CD14-positive monocyte (primary cell): Measurements from ENCODE around the gene STARD5. TPM values are rescaled to one million over a fixed set of nuclear protein-coding genes. Genes with fewer than 3 reads are reported as not detected.

ENCODE experiments used
- DNase-seq, 3 donors: peaks; one replicate each; pipeline ENCODE4 v3.0.0-alpha.2; 2011 to 2022
- H2AFZ ChIP-seq: 2 replicates; pipeline ENCODE4 v1.6.0; 2012; ENCODE audit warnings: mild to moderate bottlenecking, low read depth, low read length, inconsistent platforms; ENCODE audit not compliant: insufficient read depth, poor library complexity, severe bottlenecking
- H3K27ac ChIP-seq, 2 donors: 1 replicate in 1 of 2; 2 replicates in 1 of 2; pipeline ENCODE4 v1.5.1; 2012 to 2013; ENCODE audit warnings: low read length in 2 of 2, control low read depth in 1 of 2, inconsistent platforms in 1 of 2, low read depth in 1 of 2, mild to moderate bottlenecking in 1 of 2
- H3K27me3 ChIP-seq, 2 donors: one replicate each; pipeline versions ENCODE4 v1.6.0 to v1.6.1; 2011 to 2013; ENCODE audit warnings: low read length in 2 of 2; ENCODE audit not compliant: control insufficient read depth in 2 of 2, insufficient read depth in 2 of 2
- H3K36me3 ChIP-seq, 2 donors: replicated peaks in 1 of 2; 1 replicate in 1 of 2; 2 replicates in 1 of 2; pipeline versions ENCODE4 v1.5.1 to v1.6.1; 2012 to 2013; ENCODE audit warnings: low read length in 2 of 2, control low read depth in 1 of 2, inconsistent platforms in 1 of 2, mild to moderate bottlenecking in 1 of 2; ENCODE audit not compliant: insufficient read depth in 2 of 2, control insufficient read depth in 1 of 2
- H3K4me1 ChIP-seq, 2 donors: 1 replicate in 1 of 2; 2 replicates in 1 of 2; pipeline versions ENCODE4 v1.5.1 to v1.6.1; 2012 to 2013; ENCODE audit warnings: low read length in 2 of 2, control low read depth in 1 of 2, inconsistent platforms in 1 of 2, mild to moderate bottlenecking in 1 of 2, moderate library complexity in 1 of 2; ENCODE audit not compliant: insufficient read depth in 2 of 2, control insufficient read depth in 1 of 2
- H3K4me2 ChIP-seq: replicated peaks from 2 replicates; pipeline ENCODE3; 2012; ENCODE audit warnings: low read length, moderate library complexity, mild to moderate bottlenecking; ENCODE audit not compliant: poor library complexity, severe bottlenecking; ENCODE audit errors: extremely low read depth
- H3K4me3 ChIP-seq, 3 experiments: fragments of 200-600 bp in 1 of 3; sonication (generic) in 1 of 3; replicated peaks in 1 of 3; 1 replicate in 2 of 3; 2 replicates in 1 of 3; pipeline ENCODE4 v1.5.1; 2011 to 2013; ENCODE audit warnings: low read length in 3 of 3, mild to moderate bottlenecking in 3 of 3, control low read depth in 2 of 3, low read depth in 2 of 3, inconsistent platforms in 1 of 3, moderate library complexity in 1 of 3
- H3K79me2 ChIP-seq: 2 replicates; pipeline ENCODE4 v1.6.0; 2012; ENCODE audit warnings: mild to moderate bottlenecking, control low read depth, inconsistent platforms, low read length, moderate library complexity; ENCODE audit not compliant: insufficient read depth
- H3K9ac ChIP-seq: 2 replicates; pipeline ENCODE4 v1.6.0; 2017; ENCODE audit warnings: low read length, mild to moderate bottlenecking; ENCODE audit not compliant: insufficient read depth, poor library complexity, severe bottlenecking
- H3K9me3 ChIP-seq, 2 donors: replicated peaks in 1 of 2; 1 replicate in 1 of 2; 2 replicates in 1 of 2; pipeline versions ENCODE4 v1.5.1 to v1.6.1; 2012 to 2013; ENCODE audit warnings: low read length in 2 of 2, control low read depth in 1 of 2; ENCODE audit not compliant: control insufficient read depth in 1 of 2, insufficient read depth in 1 of 2
- H4K20me1 ChIP-seq: 2 replicates; pipeline ENCODE4 v1.6.0; 2012; ENCODE audit warnings: mild to moderate bottlenecking, low read length, control low read depth, moderate library complexity; ENCODE audit not compliant: insufficient read depth
- H3K27ac Mint-ChIP-seq, 7 donors: one replicate each; pipeline ENCODE4 v1.8.0; 2020; ENCODE audit warnings: mild to moderate bottlenecking in 7 of 7, mixed read lengths in 7 of 7, moderate library complexity in 6 of 7, inconsistent platforms in 2 of 7
- H3K27me3 Mint-ChIP-seq, 3 donors: one replicate each; pipeline ENCODE4 v1.8.0; 2021 to 2022; ENCODE audit warnings: low read depth in 3 of 3, mild to moderate bottlenecking in 3 of 3, mixed read lengths in 3 of 3, moderate library complexity in 3 of 3, inconsistent platforms in 1 of 3
- H3K36me3 Mint-ChIP-seq, 2 donors: one replicate each; pipeline ENCODE4 v1.8.0; 2020; ENCODE audit warnings: mixed read lengths in 2 of 2, inconsistent platforms in 1 of 2, mild to moderate bottlenecking in 1 of 2
- H3K4me1 Mint-ChIP-seq: one replicate; pipeline ENCODE4 v1.8.0; 2020; ENCODE audit warnings: mild to moderate bottlenecking, mixed read lengths
- H3K4me3 Mint-ChIP-seq, 2 donors: one replicate each; pipeline ENCODE4 v1.8.0; 2020; ENCODE audit warnings: mild to moderate bottlenecking in 2 of 2, mixed read lengths in 2 of 2, moderate library complexity in 1 of 2
- H3K9me3 Mint-ChIP-seq, 7 donors: one replicate each; pipeline ENCODE4 v1.8.0; 2020 to 2022; ENCODE audit warnings: mixed read lengths in 7 of 7, mild to moderate bottlenecking in 6 of 7, moderate library complexity in 6 of 7, inconsistent platforms in 2 of 7
- WGBS: methylation state at CpG from one replicate; pipeline ENCODE4 v1.1.5; 2013; ENCODE audit warnings: missing lambda C conversion rate; ENCODE audit not compliant: insufficient coverage; 5-methylcytosine and 5-hydroxymethylcytosine counted together
- intact Hi-C, 2 donors: fragments of 100-400 bp; cut with micrococcal nuclease; formaldehyde crosslinking; loops; one replicate each; pipeline versions ENCODE4 v1.15.0 to v1.15.1; 2023
- polyA plus RNA-seq, 3 donors: library from polyadenylated mRNA; depleted of rRNA in 1 of 3; unstranded in 2 of 3; stranded (reverse) in 1 of 3; fragments of 300-500 nt in 2 of 3; fragments of >200 nt in 1 of 3; fragmentation: Illumina TruSeq in 2 of 3; gene quantifications; 1 replicate in 2 of 3; 2 replicates in 1 of 3; pipeline ENCODE4 v1.2.3, GENCODE V29; 2012 to 2021
- TF ChIP-seq, protein P1 (sequence below): fragments of 200-600 bp; IDR thresholded peaks from one replicate; pipeline ENCODE4 v1.8.0; 2022; ENCODE audit warnings: antibody characterized with exemption, mild to moderate bottlenecking

The STARD5 gene
- polyA plus RNA-seq, 3 donors, result 1.5 to 15.1 (median 2.5) TPM

GRCh38 chr15:81280696-81281455 is 43.1 kb downstream of the STARD5 start:
- no peaks in the 10 kb centered on the region for H3K27me3 ChIP-seq
- H3K9me3 ChIP-seq, result peaks cover 0 to 4% of the 10 kb centered on the region in 2 donors
- H2AFZ ChIP-seq, result no peak overlapping the region
- peaks cover 0 to 3% (median 0%) of the 10 kb centered on the region in 3 donors for H3K27me3 Mint-ChIP-seq
- H3K36me3 Mint-ChIP-seq, result peaks cover 3% of the 10 kb centered on the region in 2 donors
- H3K27ac ChIP-seq, result no peak overlapping the region
- H3K4me3 ChIP-seq, result no peak overlapping the region
- H3K4me2 ChIP-seq, result no peak overlapping the region
- peaks cover 20% of the 10 kb centered on the region for H3K4me1 Mint-ChIP-seq
- intact Hi-C loops, result no loop called here
- H3K79me2 ChIP-seq, result no peaks in the 10 kb centered on the region
- peaks cover 5 to 13% (median 9%) of the 10 kb centered on the region in 7 donors for H3K9me3 Mint-ChIP-seq
- H3K36me3 ChIP-seq, result no peaks in the 10 kb centered on the region
- no peak overlapping the region for H3K4me3 Mint-ChIP-seq
- no peak overlapping the region for H3K9ac ChIP-seq
- 93% methylated on average over 6 of the region's 8 CpGs for WGBS
- DNase-seq, result no peak
- no peak overlapping the region for H3K27ac Mint-ChIP-seq
- no peaks in the 10 kb centered on the region for H4K20me1 ChIP-seq
- peaks cover 15 to 18% of the 10 kb centered on the region in 2 donors for H3K4me1 ChIP-seq
- TF ChIP-seq, protein P1, sequence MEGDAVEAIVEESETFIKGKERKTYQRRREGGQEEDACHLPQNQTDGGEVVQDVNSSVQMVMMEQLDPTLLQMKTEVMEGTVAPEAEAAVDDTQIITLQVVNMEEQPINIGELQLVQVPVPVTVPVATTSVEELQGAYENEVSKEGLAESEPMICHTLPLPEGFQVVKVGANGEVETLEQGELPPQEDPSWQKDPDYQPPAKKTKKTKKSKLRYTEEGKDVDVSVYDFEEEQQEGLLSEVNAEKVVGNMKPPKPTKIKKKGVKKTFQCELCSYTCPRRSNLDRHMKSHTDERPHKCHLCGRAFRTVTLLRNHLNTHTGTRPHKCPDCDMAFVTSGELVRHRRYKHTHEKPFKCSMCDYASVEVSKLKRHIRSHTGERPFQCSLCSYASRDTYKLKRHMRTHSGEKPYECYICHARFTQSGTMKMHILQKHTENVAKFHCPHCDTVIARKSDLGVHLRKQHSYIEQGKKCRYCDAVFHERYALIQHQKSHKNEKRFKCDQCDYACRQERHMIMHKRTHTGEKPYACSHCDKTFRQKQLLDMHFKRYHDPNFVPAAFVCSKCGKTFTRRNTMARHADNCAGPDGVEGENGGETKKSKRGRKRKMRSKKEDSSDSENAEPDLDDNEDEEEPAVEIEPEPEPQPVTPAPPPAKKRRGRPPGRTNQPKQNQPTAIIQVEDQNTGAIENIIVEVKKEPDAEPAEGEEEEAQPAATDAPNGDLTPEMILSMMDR, result no peak

DNA sequence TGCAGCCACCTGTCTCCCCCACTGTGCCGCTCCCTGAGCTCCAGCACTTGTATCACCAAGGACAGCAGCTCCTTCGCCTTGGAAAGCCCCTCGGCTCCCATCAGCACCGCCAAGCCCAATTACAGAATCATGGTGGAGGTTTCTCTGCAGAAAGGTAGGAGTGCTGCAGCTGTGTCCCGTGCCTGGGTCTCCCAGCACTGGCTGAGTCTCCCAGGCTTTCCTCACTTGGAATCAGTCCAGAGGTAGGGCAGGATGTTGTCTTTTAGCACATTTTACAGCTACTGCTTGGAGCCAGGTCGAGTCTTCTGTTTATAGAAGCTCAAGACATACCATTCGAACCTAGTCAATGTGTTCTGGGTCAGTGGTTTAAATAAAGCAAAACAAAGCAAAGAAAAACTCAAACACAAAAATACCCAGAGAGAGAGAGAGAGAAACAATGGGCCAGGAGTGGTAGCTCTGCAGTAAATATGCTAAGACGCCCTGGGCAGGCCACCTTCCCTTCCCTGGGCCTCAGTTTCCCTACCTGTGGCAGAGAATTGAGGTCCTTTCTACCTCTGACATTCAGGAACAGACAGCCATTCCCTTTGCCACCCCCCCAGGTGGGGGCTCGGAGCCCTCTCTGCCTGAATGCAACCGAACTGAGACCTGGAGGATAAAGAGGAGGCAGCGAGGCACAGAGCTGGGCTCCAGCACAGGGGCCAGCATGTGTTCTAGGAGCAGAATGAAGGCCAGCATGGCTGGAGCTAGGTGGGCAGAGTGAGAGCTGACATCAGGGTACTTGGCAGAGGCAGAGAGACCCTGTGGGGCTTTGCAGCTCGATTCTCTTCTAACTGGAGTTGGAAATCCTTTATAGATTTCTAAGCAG is 44.1 kb downstream of the STARD5 start:
- H3K9me3 ChIP-seq, result peaks cover 0 to 4% of the 10 kb centered on the region in 2 donors
- H3K36me3 ChIP-seq, result no peaks in the 10 kb centered on the region
- no peak overlapping the region for H3K27ac ChIP-seq
- H3K9ac ChIP-seq, result no peak overlapping the region
- Mint-ChIP-seq H3K36me3 (peaks cover 3% of the 10 kb centered on the region in 2 donors), H3K27ac (peak overlapping the region in 1 of 7 donors; percentile 47), H3K27me3 (no peaks in the 10 kb centered on the region), H3K9me3 (peaks cover 5 to 13% (median 9%) of the 10 kb centered on the region in 7 donors), H3K4me3 (no peak overlapping the region), H3K4me1 (peaks cover 14% of the 10 kb centered on the region)
- H3K27me3 ChIP-seq, result no peaks in the 10 kb centered on the region
- no peak for DNase-seq
- intact Hi-C loops, result loop anchor here (5.0 kb wide), 2 partner anchors 42 to 57 kb away; partner anchors contain the start of gene STARD5 (in 1 of the 2)
- WGBS, result 89% methylated on average over 8 of the region's 12 CpGs
- H3K4me1 ChIP-seq, result peaks cover 9% of the 10 kb centered on the region in 2 donors
- H2AFZ ChIP-seq, result no peak overlapping the region
- TF ChIP-seq, protein P1, result no peak
- no peak overlapping the region for H3K4me3 ChIP-seq
- H3K79me2 ChIP-seq, result no peaks in the 10 kb centered on the region
- no peak overlapping the region for H3K4me2 ChIP-seq
- H4K20me1 ChIP-seq, result no peaks in the 10 kb centered on the region
